Fibroblast of mammary gland (primary cell): ENCODE results near the gene FLVCR1.
"Not testable (repeated sequence)": the region's sequence is repeated elsewhere in the genome, so short reads cannot be mapped to it uniquely, and the experiment has no call there.

Experiments
- DNase-seq: peaks from one replicate; pipeline ENCODE4 v3.0.0-alpha.2; 2010; ENCODE audit warnings: low read depth
- H3K4me3 ChIP-seq: 2 replicates; pipeline ENCODE4 v1.5.1; 2011; ENCODE audit warnings: low read depth, mild to moderate bottlenecking, low read length, moderate library complexity; ENCODE audit not compliant: control insufficient read depth
- TF ChIP-seq, protein P1 (sequence below): conservative IDR thresholded peaks from 2 replicates; pipeline ENCODE4 v1.5.1; 2011; ENCODE audit warnings: low read depth, low read length, inconsistent platforms; ENCODE audit not compliant: control insufficient read depth, insufficient read depth

The FLVCR1 gene

DNA sequence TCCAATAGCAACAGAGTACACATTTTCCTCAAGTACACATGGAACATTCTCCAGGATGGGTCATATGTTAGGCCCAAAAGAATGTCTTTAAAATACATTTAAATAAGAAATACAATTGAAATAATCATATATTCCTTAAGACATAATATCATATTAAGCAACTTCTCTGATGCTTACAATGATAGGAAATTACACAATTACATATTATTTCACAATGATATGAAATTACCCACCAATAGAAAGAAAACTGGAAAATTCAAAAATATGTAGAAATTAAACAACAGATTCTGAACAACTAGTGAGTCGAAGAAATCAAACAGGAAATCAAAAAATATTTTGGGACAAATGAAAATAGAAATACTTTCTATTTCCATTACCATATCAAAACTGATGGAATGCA, 45.6 kb downstream of the FLVCR1 start:
- DNase-seq, result no peak
- TF ChIP-seq, protein P1, sequence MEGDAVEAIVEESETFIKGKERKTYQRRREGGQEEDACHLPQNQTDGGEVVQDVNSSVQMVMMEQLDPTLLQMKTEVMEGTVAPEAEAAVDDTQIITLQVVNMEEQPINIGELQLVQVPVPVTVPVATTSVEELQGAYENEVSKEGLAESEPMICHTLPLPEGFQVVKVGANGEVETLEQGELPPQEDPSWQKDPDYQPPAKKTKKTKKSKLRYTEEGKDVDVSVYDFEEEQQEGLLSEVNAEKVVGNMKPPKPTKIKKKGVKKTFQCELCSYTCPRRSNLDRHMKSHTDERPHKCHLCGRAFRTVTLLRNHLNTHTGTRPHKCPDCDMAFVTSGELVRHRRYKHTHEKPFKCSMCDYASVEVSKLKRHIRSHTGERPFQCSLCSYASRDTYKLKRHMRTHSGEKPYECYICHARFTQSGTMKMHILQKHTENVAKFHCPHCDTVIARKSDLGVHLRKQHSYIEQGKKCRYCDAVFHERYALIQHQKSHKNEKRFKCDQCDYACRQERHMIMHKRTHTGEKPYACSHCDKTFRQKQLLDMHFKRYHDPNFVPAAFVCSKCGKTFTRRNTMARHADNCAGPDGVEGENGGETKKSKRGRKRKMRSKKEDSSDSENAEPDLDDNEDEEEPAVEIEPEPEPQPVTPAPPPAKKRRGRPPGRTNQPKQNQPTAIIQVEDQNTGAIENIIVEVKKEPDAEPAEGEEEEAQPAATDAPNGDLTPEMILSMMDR, result no peak
- H3K4me3 ChIP-seq, result no peak overlapping the region

DNA sequence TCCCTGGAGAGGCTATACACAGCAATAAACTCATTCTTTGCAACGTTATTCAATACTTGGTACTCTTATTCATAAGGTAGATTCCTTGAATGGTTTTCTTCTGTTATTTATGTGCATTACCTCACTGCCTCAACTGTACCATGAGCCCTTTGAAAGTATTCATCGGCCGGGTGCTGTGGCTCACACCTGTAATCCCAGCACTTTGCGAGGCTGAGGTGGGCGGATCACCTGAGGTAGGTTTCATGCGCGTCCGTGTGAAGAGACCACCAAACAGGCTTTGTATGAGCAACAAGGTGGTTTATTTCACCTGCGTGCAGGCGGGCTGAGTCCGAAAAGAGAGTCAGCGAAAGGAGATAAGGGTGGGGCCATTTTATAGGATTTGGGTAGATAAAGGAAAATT, 50.0 kb downstream of the FLVCR1 start:
- DNase-seq, H3K4me3 ChIP-seq: not testable (repeated sequence)

DNA sequence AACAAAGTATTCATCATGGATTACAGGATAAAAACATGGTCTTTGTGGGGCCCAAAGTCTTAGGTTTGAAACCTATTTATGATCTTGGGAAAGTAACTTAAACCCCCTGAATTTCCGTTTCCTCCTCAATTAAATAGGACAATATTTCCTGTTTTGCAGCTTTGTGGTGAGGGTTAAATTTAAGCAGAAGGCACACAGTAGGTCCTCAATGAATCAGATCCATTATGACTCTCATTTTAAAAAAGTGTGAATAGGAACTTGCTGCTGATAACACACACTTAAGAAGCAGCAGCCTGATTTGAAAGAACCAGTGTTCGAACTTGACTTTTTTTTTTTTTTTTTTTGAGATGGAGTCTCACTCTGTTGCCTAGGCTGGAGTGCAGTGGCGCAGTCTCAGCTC, 50.9 kb downstream of the FLVCR1 start:
- H3K4me3 ChIP-seq, result no peak overlapping the region
- TF ChIP-seq, protein P1, result no peak
- DNase-seq, result no peak

DNA sequence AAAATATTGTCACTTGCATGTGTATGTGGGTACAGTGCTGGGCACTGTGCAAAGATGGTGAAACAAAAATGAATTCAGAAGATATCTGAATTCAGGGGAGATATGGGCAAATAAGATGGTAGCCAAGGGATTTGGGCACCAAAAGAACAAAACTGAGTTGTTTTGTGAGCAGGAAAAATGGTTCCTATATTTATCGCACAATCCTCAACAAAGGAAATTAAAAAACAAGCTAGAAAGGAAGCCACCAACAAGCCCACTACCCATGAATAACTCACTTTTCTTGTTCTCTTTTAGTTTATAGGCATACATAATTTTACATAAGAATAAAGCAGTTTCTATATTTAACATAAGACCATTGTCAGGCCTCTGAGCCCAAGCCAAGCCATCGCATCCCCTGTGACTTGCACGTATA, 51.6 kb downstream of the FLVCR1 start:
- H3K4me3 ChIP-seq, result no peak overlapping the region
- TF ChIP-seq, protein P1, result no peak
- no peak for DNase-seq

DNA sequence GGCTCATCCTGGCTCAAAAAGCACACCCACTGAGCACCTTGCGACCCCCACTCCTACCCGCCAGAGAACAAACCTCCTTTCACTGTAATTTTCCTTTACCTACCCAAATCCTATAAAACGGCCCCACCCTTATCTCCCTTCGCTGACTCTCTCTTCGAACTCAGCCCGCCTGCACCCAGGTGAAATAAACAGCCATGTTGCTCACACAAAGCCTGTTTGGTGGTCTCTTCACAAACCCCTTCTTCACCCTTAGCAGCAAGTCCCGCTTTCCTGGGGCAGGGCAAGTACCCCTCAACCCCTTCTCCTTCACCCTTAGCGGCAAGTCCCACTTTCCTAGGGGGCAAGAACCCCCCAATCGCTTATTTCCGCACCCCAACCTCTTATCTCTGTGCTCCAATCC, 52.1 kb downstream of the FLVCR1 start:
- DNase-seq, H3K4me3 ChIP-seq: not testable (repeated sequence)

DNA sequence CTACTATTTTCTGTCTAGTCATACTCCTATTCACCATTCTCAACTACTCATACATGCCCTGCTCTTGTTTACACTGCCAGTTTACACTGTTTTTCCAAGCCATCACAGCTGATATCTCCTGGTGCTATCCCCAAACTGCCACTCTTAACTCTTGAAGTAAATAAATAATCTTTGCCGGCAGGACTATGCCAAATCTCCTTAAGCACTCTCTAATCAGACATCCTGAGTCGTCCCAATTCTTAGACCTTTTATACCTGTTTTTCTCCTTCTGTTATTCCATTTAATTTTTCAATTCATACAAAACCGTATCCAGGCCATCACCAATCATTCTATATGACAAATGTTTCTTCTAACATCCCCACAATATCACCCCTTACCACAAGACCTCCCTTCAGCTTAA, 55.6 kb downstream of the FLVCR1 start:
- H3K4me3 ChIP-seq, DNase-seq: not testable (repeated sequence)

DNA sequence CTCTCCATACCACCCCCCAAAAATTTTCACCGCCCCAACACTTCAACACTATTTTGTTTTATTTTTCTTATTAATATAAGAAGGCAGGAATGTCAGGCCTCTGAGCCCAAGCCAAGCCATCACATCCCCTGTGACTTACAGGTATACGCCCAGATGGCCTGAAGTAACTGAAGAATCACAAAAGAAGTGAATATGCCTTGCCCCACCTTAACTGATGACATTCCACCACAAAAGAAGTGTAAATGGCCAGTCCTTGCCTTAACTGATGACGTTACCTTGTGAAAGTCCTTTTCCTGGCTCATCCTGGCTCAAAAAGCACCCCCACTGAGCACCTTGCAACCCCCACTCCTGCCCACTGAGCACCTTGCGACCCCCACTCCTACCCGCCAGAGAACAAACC, 56.0 kb downstream of the FLVCR1 start:
- DNase-seq, H3K4me3 ChIP-seq: not testable (repeated sequence)

DNA sequence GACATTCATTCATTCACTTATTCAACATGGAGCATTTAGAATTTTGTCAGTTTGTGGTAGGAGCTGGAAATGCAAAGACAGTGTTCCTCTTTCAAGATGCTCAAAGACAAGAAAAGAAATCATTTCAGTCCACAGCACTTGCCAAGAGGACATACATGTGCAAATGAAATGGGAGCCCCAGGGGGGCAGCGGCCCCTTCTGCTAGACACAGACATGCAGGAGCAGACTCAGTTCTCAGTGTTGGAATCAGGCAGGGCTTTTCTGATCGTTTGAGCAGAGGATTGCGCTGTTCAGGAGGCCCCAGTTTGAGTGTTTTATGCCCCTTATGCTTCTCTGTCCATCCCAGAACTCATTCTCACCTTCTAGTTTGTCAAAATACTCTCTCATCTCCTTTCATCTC, 56.7 kb downstream of the FLVCR1 start:
- no peak overlapping the region for H3K4me3 ChIP-seq
- TF ChIP-seq, protein P1, result no peak
- no peak for DNase-seq

DNA sequence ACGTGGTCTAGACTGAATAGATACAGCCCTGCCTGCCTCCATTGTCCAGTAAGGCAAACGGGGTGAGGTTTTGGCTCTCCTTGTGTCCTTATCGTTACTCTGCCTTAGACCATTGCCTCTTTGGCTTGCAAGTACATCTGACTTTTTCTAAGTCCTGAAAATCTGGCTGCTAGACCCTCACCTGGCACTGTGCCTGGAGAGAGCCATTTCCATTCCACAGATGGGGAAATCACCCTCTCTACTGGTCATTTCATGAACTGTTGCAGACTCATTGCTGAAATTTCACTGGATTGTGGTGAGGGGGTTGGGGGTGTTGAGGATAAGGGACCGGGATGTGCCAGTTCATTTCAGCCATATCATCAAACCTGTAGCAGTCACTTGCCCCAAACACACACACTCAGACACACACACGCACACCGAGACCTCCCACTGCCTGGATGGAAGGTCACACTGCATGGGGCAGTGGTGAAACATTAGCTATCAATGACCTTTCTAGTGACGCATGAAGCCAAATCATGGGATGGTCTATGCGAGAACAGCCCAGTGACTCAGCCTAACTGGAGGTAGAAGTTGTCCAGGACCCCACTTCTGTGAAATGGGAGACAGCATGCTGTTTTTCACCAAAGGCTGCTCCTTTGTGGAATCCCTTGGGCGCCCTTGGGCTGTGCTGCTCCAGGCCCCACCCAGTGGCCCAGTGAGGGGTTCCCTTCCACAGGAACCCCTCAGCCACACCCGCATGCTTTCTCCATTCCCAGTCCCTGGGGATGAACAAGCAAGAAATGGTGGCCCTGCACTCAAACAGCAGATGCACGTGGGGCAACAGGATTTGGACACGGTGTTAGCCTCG, 57.4 kb downstream of the FLVCR1 start:
- no peak overlapping the region for H3K4me3 ChIP-seq
- DNase-seq, result peak; percentile 89
- TF ChIP-seq, protein P1, result peak; percentile 44
